Ovary (tissue), 9 donors: ENCODE measurements around the gene SPDYC. TPM values are rescaled to one million over a fixed set of nuclear protein-coding genes. Genes with fewer than 3 reads are reported as not detected.

Source experiments
- DNase-seq, 5 donors: peaks; one replicate each; pipeline ENCODE4 v3.0.0-alpha.2; 2019 to 2020
- H3K27ac ChIP-seq, 2 donors: fragments of 200-600 bp; one replicate each; pipeline versions ENCODE4 v1.5.1 to v1.8.0; 2019 to 2022
- H3K27me3 ChIP-seq: fragments of 200-600 bp; one replicate; pipeline ENCODE4 v1.8.0; 2022
- H3K36me3 ChIP-seq: fragments of 200-600 bp; sonication (generic); one replicate; pipeline ENCODE4 v1.5.1; 2019
- H3K4me1 ChIP-seq: one replicate; pipeline ENCODE4 v1.8.1; 2013; ENCODE audit warnings: mild to moderate bottlenecking, moderate library complexity; ENCODE audit not compliant: insufficient read depth
- H3K4me3 ChIP-seq: fragments of 200-600 bp; sonication (generic); one replicate; pipeline ENCODE4 v1.5.1; 2017
- H3K9me3 ChIP-seq, 2 donors: fragments of 200-600 bp in 1 of 2; sonication (generic) in 1 of 2; one replicate each; pipeline versions ENCODE4 v1.5.1 to v1.8.1; 2013 to 2019; ENCODE audit warnings: mild to moderate bottlenecking in 1 of 2, moderate library complexity in 1 of 2
- EP300 ChIP-seq: sonication (generic); formaldehyde crosslinking; IDR thresholded peaks from one replicate; pipeline ENCODE4 v1.6.1; 2017; ENCODE audit warnings: antibody characterized with exemption
- POLR2A ChIP-seq: fragments of 450-650 bp; IDR thresholded peaks from one replicate; pipeline ENCODE4 v1.6.1; 2017; ENCODE audit warnings: antibody characterized with exemption, mild to moderate bottlenecking, moderate library complexity
- WGBS, 3 donors: extraction: QIAGEN DNeasy Blood & Tissue Kit in 1 of 3; methylation state at CpG; one replicate each; pipeline versions ENCODE4 v1.1.5 to v1.1.7; 2013 to 2017; 5-methylcytosine and 5-hydroxymethylcytosine counted together
- intact Hi-C, 4 donors: fragments of 100-400 bp; cut with DNase I; formaldehyde crosslinking; loops; one replicate each; pipeline versions ENCODE4 v1.11.0 to v1.15.1; 2022 to 2023
- polyA plus RNA-seq, 2 donors: library from polyadenylated mRNA; stranded (reverse); fragments of 200-250 nt in 1 of 2; fragments of 350-450 nt in 1 of 2; fragmentation: Illumina TruSeq in 1 of 2; extraction: RNeasy Lipid Tissue Mini Kit (QIAGEN cat#74804) in 1 of 2; gene quantifications; one replicate each; pipeline ENCODE4 v1.2.3, GENCODE V29; 2013 to 2014
- total RNA-seq, 7 donors: library from RNA; depleted of rRNA in 2 of 7; stranded (reverse); fragments of >200 nt in 2 of 7; fragmentation: NEBNext Ultra II Directional in 3 of 7; extraction: Animal tissue kit (Norgen Biotek cat#: 25700) in 3 of 7; gene quantifications; one replicate each; pipeline versions ENCODE4 v1.1.0 to v1.2.4, GENCODE V29; 2016 to 2023
- TF ChIP-seq, protein P1 (sequence below), 3 donors: fragments of 450-650 bp in 2 of 3; fragments of 200-600 bp in 1 of 3; IDR thresholded peaks; one replicate each; pipeline versions ENCODE4 v1.5.1 to v1.8.0; 2016 to 2022; ENCODE audit warnings: antibody characterized with exemption in 3 of 3, mild to moderate bottlenecking in 1 of 3
- donor health status: DM: no; HTN: no; CAD: no; lungs with moderate emphysema.
- donor health status: DM: no; HTN: no; CAD: no.
- donor health status: Bipolar disorder and iron deficiency.
- donor health status: DM: yes; HTN: yes; CAD: no.
- donor health status: DM: no; HTN: no; CAD: no.
- donor health status: DM: yes; HTN: yes; CAD: no.

Gene SPDYC
- total and polyA plus RNA-seq, 9 donors = 0.07 TPM; not detected in 8

GRCh38 chr11:65204143-65204542, 34.1 kb downstream of the SPDYC start:
- TF ChIP-seq EP300 (no peak), POLR2A (no peak)
- TF ChIP-seq, protein P1, sequence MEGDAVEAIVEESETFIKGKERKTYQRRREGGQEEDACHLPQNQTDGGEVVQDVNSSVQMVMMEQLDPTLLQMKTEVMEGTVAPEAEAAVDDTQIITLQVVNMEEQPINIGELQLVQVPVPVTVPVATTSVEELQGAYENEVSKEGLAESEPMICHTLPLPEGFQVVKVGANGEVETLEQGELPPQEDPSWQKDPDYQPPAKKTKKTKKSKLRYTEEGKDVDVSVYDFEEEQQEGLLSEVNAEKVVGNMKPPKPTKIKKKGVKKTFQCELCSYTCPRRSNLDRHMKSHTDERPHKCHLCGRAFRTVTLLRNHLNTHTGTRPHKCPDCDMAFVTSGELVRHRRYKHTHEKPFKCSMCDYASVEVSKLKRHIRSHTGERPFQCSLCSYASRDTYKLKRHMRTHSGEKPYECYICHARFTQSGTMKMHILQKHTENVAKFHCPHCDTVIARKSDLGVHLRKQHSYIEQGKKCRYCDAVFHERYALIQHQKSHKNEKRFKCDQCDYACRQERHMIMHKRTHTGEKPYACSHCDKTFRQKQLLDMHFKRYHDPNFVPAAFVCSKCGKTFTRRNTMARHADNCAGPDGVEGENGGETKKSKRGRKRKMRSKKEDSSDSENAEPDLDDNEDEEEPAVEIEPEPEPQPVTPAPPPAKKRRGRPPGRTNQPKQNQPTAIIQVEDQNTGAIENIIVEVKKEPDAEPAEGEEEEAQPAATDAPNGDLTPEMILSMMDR (IDR thresholded peaks at IDR 0.05) = no peak
- no peaks in the 10 kb centered on the region for H3K27me3 ChIP-seq
- H3K27ac ChIP-seq = no peak overlapping the region
- WGBS, 3 donors = 91 to 92% (median 92%) methylated on average over 15 of the region's 15 CpGs
- H3K4me1 ChIP-seq = no peaks in the 10 kb centered on the region
- H3K36me3 ChIP-seq = no peaks in the 10 kb centered on the region
- H3K9me3 ChIP-seq = no peaks in the 10 kb centered on the region
- intact Hi-C loops = no loop called here
- H3K4me3 ChIP-seq = no peak overlapping the region
- no peak for DNase-seq

GRCh38 chr11:65204646-65205601, 34.9 kb downstream of the SPDYC start:
- no peaks in the 10 kb centered on the region for H3K9me3 ChIP-seq
- no peaks in the 10 kb centered on the region for H3K27me3 ChIP-seq
- no peak overlapping the region for H3K27ac ChIP-seq
- no peaks in the 10 kb centered on the region for H3K36me3 ChIP-seq
- TF ChIP-seq POLR2A = no peak
- TF ChIP-seq, protein P1 (IDR thresholded peaks at IDR 0.05) = peak; percentile 23 to 64 (median 42)
- no peaks in the 10 kb centered on the region for H3K4me1 ChIP-seq
- DNase-seq = no peak
- no peak overlapping the region for H3K4me3 ChIP-seq
- intact Hi-C loops = no loop called here
- WGBS, 3 donors = 68 to 71% (median 69%) methylated on average over 35 to 38 of the region's 38 CpGs

DNA sequence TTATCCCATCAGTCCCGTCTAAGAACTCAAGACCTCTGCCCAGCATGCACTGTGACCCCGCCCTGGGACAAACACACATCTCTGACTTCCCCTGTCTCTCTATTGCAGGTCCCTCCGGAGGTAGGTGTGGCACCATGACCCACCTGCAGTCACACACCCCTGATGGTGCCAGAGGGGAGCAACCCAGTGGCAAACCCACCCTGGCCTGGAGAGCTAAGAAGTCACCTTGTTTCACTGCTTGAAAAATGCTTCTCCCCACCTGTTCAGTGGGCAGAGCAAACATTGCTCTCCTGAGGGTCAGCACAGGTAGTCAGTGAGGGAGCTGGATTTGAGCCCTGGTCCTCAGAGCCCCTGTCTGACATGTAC, 35.6 kb downstream of the SPDYC start:
- H3K36me3 ChIP-seq = no peaks in the 10 kb centered on the region
- H3K27me3 ChIP-seq = no peaks in the 10 kb centered on the region
- H3K4me3 ChIP-seq = no peak overlapping the region
- no peak for DNase-seq
- H3K27ac ChIP-seq = no peak overlapping the region
- H3K4me1 ChIP-seq = no peaks in the 10 kb centered on the region
- H3K9me3 ChIP-seq = no peaks in the 10 kb centered on the region
- TF ChIP-seq EP300 (no peak), POLR2A (no peak)
- TF ChIP-seq, protein P1 (IDR thresholded peaks at IDR 0.05) = no peak
- 79 to 82% (median 80%) methylated on average over 3 of the region's 3 CpGs for WGBS, 3 donors
- intact Hi-C loops = no loop called here

- TF ChIP-seq POLR2A (no peak), EP300 (no peak)
- TF ChIP-seq, protein P1 (IDR thresholded peaks at IDR 0.05) = no peak
- WGBS, 3 donors = 88 to 92% (median 89%) methylated on average over 17 of the region's 17 CpGs
- intact Hi-C loops = no loop called here
- DNase-seq = no peak
- Histone ChIP-seq H3K4me1 (no peaks in the 10 kb centered on the region), H3K27ac (no peak overlapping the region), H3K36me3 (no peaks in the 10 kb centered on the region), H3K27me3 (no peaks in the 10 kb centered on the region), H3K9me3 (no peaks in the 10 kb centered on the region), H3K4me3 (no peak overlapping the region)
Observed at GRCh38 chr11:65206441-65206841, 36.4 kb downstream of the SPDYC start.
